Epithelial cell of proximal tubule (primary cell): ENCODE measurements around the gene RAB9B. TPM values are rescaled to one million over a fixed set of nuclear protein-coding genes. Genes with fewer than 3 reads are reported as not detected.

Experiments used
- DNase-seq: peaks from one replicate; pipeline ENCODE4 v3.0.0-alpha.2; 2011; ENCODE audit warnings: low read depth
- H3K4me3 ChIP-seq: 2 replicates; pipeline ENCODE4 v1.5.1; 2011; ENCODE audit warnings: low read depth, mild to moderate bottlenecking, low read length
- total RNA-seq: library from RNA; depleted of rRNA; stranded (reverse); fragments of >200 nt; gene quantifications from 2 replicates; pipeline ENCODE4 v1.2.3, GENCODE V29; 2015
- TF ChIP-seq, protein P1 (sequence below): conservative IDR thresholded peaks from 2 replicates; pipeline ENCODE4 v1.5.1; 2012; ENCODE audit warnings: low read depth, mild to moderate bottlenecking, low read length

RAB9B gene
- total RNA-seq, 1 donor from 2014 or later: 0.40 TPM

DNA sequence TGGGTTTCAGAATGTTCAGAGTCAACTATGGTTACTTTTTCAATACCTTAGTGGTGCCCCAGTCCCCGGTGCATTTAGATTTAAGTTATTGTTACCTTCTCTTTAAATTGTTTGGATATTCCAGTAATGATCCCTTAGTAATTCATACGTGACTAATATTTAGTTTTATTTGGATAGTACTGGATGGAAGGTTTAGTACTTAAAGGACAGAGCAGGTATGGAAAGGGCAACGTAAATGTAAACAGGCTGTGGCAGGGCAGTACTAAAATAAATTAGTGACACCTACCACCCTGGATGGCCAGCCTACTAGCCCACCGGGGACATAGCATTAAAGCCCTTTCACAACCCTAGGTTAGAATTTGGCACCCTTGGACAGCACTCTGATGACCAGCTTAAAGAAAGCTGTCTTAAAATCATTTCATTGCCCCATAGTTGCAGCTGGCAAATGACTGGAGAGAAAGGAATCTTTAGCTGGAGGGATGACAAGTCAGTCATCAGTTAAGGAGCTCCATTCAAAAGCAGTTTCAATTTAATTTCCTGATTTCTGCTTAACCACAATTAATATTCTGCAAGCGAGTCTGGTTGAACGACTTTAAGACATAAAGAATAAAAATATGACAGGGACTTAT lies 39.0 kb downstream of the RAB9B start:
- DNase-seq: no peak
- H3K4me3 ChIP-seq: no peak overlapping the region

DNA sequence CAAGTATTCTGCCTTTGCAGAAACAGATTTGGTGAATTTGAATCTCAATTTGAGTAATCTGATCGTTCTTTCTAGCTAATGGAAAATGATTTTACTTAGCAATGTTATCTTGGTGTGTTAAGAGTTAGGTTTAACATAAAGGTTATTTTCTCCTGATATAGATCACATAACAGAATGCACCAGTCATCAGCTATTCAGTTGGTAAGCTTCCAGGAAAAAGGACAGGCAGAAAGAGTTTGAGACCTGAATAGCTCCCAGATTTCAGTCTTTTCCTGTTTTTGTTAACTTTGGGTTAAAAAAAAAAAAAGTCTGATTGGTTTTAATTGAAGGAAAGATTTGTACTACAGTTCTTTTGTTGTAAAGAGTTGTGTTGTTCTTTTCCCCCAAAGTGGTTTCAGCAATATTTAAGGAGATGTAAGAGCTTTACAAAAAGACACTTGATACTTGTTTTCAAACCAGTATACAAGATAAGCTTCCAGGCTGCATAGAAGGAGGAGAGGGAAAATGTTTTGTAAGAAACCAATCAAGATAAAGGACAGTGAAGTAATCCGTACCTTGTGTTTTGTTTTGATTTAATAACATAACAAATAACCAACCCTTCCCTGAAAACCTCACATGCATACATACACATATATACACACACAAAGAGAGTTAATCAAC lies 40.1 kb downstream of the RAB9B start:
- no peak for DNase-seq
- no peak overlapping the region for H3K4me3 ChIP-seq
- TF ChIP-seq, protein P1, sequence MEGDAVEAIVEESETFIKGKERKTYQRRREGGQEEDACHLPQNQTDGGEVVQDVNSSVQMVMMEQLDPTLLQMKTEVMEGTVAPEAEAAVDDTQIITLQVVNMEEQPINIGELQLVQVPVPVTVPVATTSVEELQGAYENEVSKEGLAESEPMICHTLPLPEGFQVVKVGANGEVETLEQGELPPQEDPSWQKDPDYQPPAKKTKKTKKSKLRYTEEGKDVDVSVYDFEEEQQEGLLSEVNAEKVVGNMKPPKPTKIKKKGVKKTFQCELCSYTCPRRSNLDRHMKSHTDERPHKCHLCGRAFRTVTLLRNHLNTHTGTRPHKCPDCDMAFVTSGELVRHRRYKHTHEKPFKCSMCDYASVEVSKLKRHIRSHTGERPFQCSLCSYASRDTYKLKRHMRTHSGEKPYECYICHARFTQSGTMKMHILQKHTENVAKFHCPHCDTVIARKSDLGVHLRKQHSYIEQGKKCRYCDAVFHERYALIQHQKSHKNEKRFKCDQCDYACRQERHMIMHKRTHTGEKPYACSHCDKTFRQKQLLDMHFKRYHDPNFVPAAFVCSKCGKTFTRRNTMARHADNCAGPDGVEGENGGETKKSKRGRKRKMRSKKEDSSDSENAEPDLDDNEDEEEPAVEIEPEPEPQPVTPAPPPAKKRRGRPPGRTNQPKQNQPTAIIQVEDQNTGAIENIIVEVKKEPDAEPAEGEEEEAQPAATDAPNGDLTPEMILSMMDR: no peak

More for the DNA sequence above, 39.0 kb downstream of the RAB9B start:
- TF ChIP-seq, protein P1: no peak

DNA sequence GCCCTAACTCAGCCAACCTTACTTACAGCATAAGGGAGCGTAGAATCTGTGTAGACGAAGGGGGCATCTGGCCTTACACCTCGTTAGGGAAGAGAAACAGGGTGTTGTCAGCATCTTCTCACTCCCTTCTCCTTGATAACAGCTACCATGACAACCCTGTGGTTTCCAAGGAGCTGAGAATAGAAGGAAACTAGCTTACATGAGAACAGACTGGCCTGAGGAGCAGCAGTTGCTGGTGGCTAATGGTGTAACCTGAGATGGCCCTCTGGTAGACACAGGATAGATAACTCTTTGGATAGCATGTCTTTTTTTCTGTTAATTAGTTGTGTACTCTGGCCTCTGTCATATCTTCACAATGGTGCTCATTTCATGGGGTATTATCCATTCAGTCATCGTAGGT lies 40.8 kb downstream of the RAB9B start:
- no peak overlapping the region for H3K4me3 ChIP-seq
- TF ChIP-seq, protein P1: no peak

GRCh38 chrX:103789004-103789403 lies 43.1 kb downstream of the RAB9B start:
- TF ChIP-seq, protein P1: no peak
- H3K4me3 ChIP-seq: no peak overlapping the region
- DNase-seq: no peak

More for the DNA sequence above, 40.8 kb downstream of the RAB9B start:
- no peak for DNase-seq

DNA sequence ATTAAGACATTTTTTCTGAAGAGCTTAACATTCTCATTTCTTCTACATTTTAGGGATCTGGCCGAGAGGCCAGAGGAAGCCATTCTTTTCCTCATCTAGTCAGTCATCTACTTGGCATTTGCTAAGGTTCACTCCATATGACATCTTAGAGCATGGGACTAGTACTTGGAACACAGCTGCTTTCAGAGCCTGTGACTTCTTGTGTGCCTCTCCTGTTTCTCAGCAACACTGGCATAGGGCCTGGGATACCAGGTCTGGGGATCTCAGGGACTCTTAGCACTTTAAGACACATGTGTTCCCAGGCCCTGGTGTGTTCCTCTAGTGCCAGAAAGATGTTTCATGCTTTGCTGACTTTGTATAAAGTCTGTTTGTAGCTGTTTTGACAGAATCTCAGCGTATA lies 48.1 kb downstream of the RAB9B start:
- TF ChIP-seq, protein P1: no peak
- no peak for DNase-seq
- H3K4me3 ChIP-seq: no peak overlapping the region

- no peak for DNase-seq
- TF ChIP-seq, protein P1: no peak
- no peak overlapping the region for H3K4me3 ChIP-seq
These were observed 48.9 kb downstream of the RAB9B start for GRCh38 chrX:103783196-103783595.

DNA sequence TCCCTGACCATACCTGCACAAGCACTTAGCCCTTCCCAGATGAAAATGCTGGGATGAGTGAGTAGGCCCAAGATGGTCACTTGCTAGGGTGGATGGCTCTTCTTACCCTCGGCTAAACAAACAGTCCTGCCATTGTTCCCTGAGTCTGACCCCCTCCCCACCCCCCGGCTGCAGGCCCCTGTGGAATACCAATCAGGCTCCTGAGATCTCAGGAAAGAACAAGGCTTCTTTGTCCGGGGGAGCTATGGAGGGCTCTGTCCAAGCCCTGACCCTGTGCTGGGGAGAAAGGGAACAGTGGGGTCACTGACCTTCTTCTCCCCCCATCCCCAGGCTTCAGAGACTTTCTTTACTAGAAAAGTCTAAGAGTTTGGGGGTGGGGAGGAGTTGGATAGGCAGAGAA lies 49.4 kb downstream of the RAB9B start:
- DNase-seq: no peak
- TF ChIP-seq, protein P1: no peak
- no peak overlapping the region for H3K4me3 ChIP-seq
